Measurements from ENCODE around the gene EFL1. TPM values are rescaled to one million over a fixed set of nuclear protein-coding genes. Genes with fewer than 3 reads are reported as not detected.
A peak's percentile ranks its signal among the peaks of the same experiment; 100 is the strongest.

Gene EFL1
- total and polyA plus RNA-seq, 2 of the 4 experiments (the other 2 are of a cell fraction): 10.1 to 24.6 TPM

DNA sequence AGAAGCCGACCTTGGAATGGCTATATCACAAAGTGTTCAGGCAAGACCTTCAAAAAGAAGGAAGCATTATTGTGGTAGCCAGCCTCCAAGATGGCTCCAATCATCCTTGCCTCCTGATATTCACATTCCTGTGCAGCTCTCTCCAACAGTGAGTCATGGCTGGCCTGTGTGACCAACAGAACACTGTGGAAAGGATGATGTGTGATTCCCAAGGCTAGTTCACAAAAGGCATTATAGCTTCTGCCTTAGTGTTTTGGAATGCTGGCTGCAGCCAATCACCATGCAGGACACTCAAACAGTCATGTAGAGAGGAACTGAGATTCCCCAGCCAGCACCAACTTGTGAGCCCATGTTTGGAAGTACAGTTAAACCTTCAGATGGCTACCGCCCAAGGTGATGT is 102.6 kb downstream of the EFL1 start:
- Histone ChIP-seq H3K4me1 (ENCODE audit: control insufficient read depth, insufficient read depth, low read length) (no peaks in the 10 kb centered on the region; the same call in 1 of the 2 replicates), H3K14ac (replicated peaks; ENCODE audit: low read depth, low read length) (peak overlapping the region; percentile 59; the same call in 1 of the 2 replicates), H3K9me1 (ENCODE audit: insufficient read depth, low read length) (no peaks in the 10 kb centered on the region), H4K5ac (ENCODE audit: low read depth, low read length) (peak overlapping the region; percentile 46; the same call in 1 of the 2 replicates), H3K4me2 (ENCODE audit: low read depth, low read length) (no peak overlapping the region), H3K36me3 (ENCODE audit: control insufficient read depth, insufficient read depth, low read length) (peaks cover 3% of the 10 kb centered on the region; the same call in 1 of the 2 replicates), H3K56ac (ENCODE audit: extremely low read depth, insufficient read depth, low read length) (peak overlapping the region; percentile 64; the same call in 1 of the 2 replicates), H2BK120ac (ENCODE audit: low read depth, low read length) (peak overlapping the region; percentile 79), H3K18ac (ENCODE audit: low read depth, low read length) (peak overlapping the region; percentile 64; the same call in 1 of the 2 replicates), H2BK20ac (ENCODE audit: low read depth, low read length) (peak overlapping the region; percentile 77), H2BK5ac (ENCODE audit: low read depth, low read length, poor library complexity, severe bottlenecking) (peak overlapping the region; percentile 98), H3K27me3 (ENCODE audit: control insufficient read depth, insufficient read depth, low read length) (no peaks in the 10 kb centered on the region), H3K9ac (ENCODE audit: low read depth, low read length) (no peak overlapping the region), H3K23ac (ENCODE audit: low read depth, low read length) (peak overlapping the region; percentile 15; the same call in 1 of the 2 replicates), H2AFZ (replicated peaks; ENCODE audit: low read length, poor library complexity) (peak overlapping the region; percentile 38), H2AK9ac (replicated peaks; ENCODE audit: low read depth, low read length, poor library complexity) (no peak overlapping the region), H4K8ac (ENCODE audit: low read depth in 2 of 2, low read length in 2 of 2) (peak overlapping the region; percentile 40 to 91; a peak in 3 of 4 replicates), H4K91ac (ENCODE audit: insufficient read depth, low read depth, low read length) (peak overlapping the region; percentile 73), H2AK5ac (ENCODE audit: low read depth, low read length) (0 out of 2 replicates have a peak overlapping the region, but pooled peaks have one; percentile 51), H3K79me1 (ENCODE audit: low read depth in 1 of 2, low read length in 2 of 2) (no peaks in the 10 kb centered on the region), H3K4ac (ENCODE audit: low read depth, low read length) (peak overlapping the region; percentile 49; the same call in 1 of the 2 replicates), H2BK15ac (ENCODE audit: low read depth, low read length) (peak overlapping the region; percentile 71), H3K4me3 (ENCODE audit: insufficient read depth, low read depth, low read length) (no peak overlapping the region), H3K9me3 (ENCODE audit: control insufficient read depth, insufficient read depth, low read length) (no peaks in the 10 kb centered on the region), H3K27ac (ENCODE audit: insufficient read depth, low read length) (peak overlapping the region; percentile 51; the same call in 1 of the 2 replicates), H4K20me1 (ENCODE audit: insufficient read depth, low read length) (no peaks in the 10 kb centered on the region)
- no CpG with 5 or more reads among the region's 2 CpGs for WGBS, 2 experiments (ENCODE audit: extremely low coverage in 2 of 2, insufficient read length in 1 of 2)
- DNase-seq (peak; percentile 100), ATAC-seq (ENCODE audit: low read depth) (peak; percentile 99)
- POLR2A ChIA-PET (ENCODE audit: unreplicated experiment): no interaction called here
- intact Hi-C loops (cut with micrococcal nuclease): loop anchor here (2.0 kb wide), 1 partner anchor 17 kb away; no protein-coding TSS in a partner anchor
- BruUV-seq (replicated peaks): no TSS peak
- in situ Hi-C loops (cut with MboI; ENCODE audit: low sequenced_read_pairs): no loop called here
- dilution Hi-C loops (cut with HindIII; ENCODE audit: low sequenced_read_pairs, unreplicated experiment): no loop called here
- TF ChIP-seq BHLHE40 (IDR thresholded peaks at IDR 0.05; ENCODE audit: low read depth, low read length) (peak; percentile 56; the same call in 1 of the 2 replicates), FOS (IDR thresholded peaks at IDR 0.05; ENCODE audit: low read depth, low read length) (peak; percentile 90), RAD21 (IDR thresholded peaks at IDR 0.05; ENCODE audit: low read length) (0 out of 2 replicates have a peak, but pooled peaks have one; percentile 7), MAFK (IDR thresholded peaks at IDR 0.05; ENCODE audit: low read depth, low read length) (no peak), RCOR1 (IDR thresholded peaks at IDR 0.05; ENCODE audit: insufficient replicate concordance, low read length) (peak; percentile 46), RFX5 (IDR thresholded peaks at IDR 0.05; ENCODE audit: low read depth, low read length) (no peak), ELK1 (IDR thresholded peaks at IDR 0.05; ENCODE audit: borderline replicate concordance, low read depth, low read length) (no peak), MXI1 (IDR thresholded peaks at IDR 0.05; ENCODE audit: borderline replicate concordance, low read depth, low read length) (no peak), SMC3 (IDR thresholded peaks at IDR 0.05; ENCODE audit: low read depth, low read length) (no peak)
- CTCF ChIA-PET: interaction anchor here (1.4 kb wide), 1 partner anchor 52 kb away, joined by 6 read pairs; no protein-coding TSS in a partner anchor
